Muscle of leg (tissue), 11 donors: ENCODE data around the gene MDN1. TPM values are rescaled to one million over a fixed set of nuclear protein-coding genes. Genes with fewer than 3 reads are reported as not detected.

Experiments used
- DNase-seq: peaks from one replicate; pipeline ENCODE4 v3.0.0; 2013
- H3K27ac ChIP-seq: one replicate; pipeline ENCODE4 v1.5.1; 2013; ENCODE audit warnings: mild to moderate bottlenecking, low read length, control low read depth
- H3K27me3 ChIP-seq: one replicate; pipeline ENCODE4 v1.6.1; 2013; ENCODE audit warnings: low read length; ENCODE audit not compliant: control insufficient read depth, insufficient read depth
- H3K36me3 ChIP-seq: one replicate; pipeline ENCODE4 v1.6.1; 2013; ENCODE audit warnings: low read length; ENCODE audit not compliant: control insufficient read depth, insufficient read depth
- H3K4me1 ChIP-seq: one replicate; pipeline ENCODE4 v1.6.1; 2013; ENCODE audit warnings: low read length; ENCODE audit not compliant: control insufficient read depth, insufficient read depth
- H3K4me3 ChIP-seq: one replicate; pipeline ENCODE4 v1.5.1; 2013; ENCODE audit warnings: low read length, control low read depth
- H3K9me3 ChIP-seq: replicated peaks from 2 replicates; pipeline ENCODE4 v1.6.1; 2013; ENCODE audit warnings: low read depth, low read length; ENCODE audit not compliant: control insufficient read depth
- WGBS: methylation state at CpG from one replicate; pipeline ENCODE4 v1.1.5; 2013; ENCODE audit warnings: missing lambda C conversion rate; ENCODE audit not compliant: insufficient coverage; 5-methylcytosine and 5-hydroxymethylcytosine counted together
- polyA plus RNA-seq, 8 donors: library from polyadenylated mRNA; unstranded; fragments of 120-200 nt; gene quantifications; one replicate each; pipeline versions ENCODE4 v1.2.1 to v1.2.3, GENCODE V29; 2013; ENCODE audit warnings: inconsistent platforms in 1 of 8, low replicate concordance in 1 of 8; ENCODE audit not compliant: insufficient read length in 8 of 8, insufficient read depth in 1 of 8
- total RNA-seq: library from RNA; stranded (reverse); fragments of 120-200 nt; gene quantifications from one replicate; pipeline ENCODE4 v1.2.4, GENCODE V29; 2013

MDN1 gene
- total and polyA plus RNA-seq, 9 donors: 24.4 to 32.9 (median 26.3) TPM

DNA sequence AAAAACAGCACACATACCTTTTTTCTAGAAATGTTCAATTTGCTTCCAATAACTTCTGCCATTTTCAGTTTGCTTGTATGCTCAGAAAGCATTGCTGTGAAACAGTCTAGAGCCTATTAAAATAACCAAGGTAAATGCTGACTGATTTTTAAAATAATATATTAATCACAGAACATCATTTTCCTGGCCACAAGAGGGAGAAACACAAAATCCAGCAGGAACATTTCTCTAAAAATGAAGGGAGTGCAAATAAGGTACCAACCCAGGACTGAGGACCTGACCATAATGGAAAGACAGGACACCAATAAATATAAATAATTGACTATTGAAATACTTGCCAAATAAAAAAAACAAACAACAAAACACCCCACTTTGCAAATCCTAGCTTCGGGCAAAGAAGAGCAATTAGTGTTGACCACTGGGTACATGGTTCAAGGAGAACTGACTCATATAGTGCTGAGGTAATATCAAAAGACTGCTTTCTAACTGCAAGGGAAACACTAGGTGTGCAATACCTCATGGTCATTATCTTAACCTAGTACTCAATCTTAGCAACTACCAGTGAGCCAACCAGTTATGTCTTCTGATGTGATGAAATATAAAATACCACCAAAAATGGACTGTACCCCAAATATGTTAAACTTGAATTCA is 42.9 kb downstream of the MDN1 start:
- Histone ChIP-seq H3K27ac (no peak overlapping the region), H3K9me3 (no peaks in the 10 kb centered on the region), H3K4me1 (no peaks in the 10 kb centered on the region), H3K4me3 (no peak overlapping the region), H3K36me3 (peaks cover 39% of the 10 kb centered on the region), H3K27me3 (no peaks in the 10 kb centered on the region)
- no peak for DNase-seq
- WGBS: no CpG with 5 or more reads among the region's 1 CpG

DNA sequence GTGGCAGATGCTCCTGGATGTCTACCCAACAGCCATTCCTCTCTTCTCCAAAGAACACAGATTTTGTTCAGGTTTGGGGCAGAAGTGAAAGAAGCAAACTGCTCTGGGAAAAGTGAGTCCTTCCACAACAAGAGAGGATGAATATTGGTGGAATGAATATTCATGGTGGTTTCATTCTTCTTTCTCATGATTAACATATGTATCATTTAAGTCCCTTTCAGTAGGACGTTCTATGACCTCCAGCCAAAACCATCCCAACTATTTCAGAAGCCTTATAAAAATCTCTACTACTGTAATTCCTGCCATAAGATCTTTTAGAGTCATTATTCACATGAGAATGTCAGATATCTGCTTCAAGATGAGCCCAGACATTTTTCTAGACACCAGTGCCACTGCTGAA is 44.4 kb downstream of the MDN1 start:
- Histone ChIP-seq H3K27ac (no peak overlapping the region), H3K4me3 (no peak overlapping the region), H3K27me3 (no peaks in the 10 kb centered on the region), H3K36me3 (peaks cover 51% of the 10 kb centered on the region), H3K9me3 (no peaks in the 10 kb centered on the region), H3K4me1 (no peaks in the 10 kb centered on the region)
- WGBS: no CpG with 5 or more reads among the region's 1 CpG
- DNase-seq: no peak

DNA sequence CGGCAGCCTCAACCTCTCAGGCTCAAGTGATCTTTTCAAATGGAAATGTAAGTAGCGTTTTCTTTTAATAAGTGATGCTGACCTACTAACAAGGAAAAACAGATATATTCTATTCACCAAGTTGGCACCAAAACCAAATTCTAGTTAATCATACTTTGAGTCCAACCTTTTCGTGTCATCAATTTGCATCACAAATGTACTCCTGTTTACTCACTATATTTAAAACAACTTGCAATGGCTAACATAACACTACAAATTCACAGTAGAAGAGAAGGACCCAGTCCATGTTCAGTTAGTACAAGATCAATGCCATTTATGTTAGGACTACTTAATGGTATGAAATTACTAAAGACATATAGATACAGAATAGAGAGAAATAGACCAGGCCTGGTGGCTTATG is 50.0 kb downstream of the MDN1 start:
- no peak for DNase-seq
- Histone ChIP-seq H3K36me3 (peaks cover 49% of the 10 kb centered on the region), H3K27me3 (no peaks in the 10 kb centered on the region), H3K4me3 (no peak overlapping the region), H3K4me1 (no peaks in the 10 kb centered on the region), H3K27ac (no peak overlapping the region), H3K9me3 (no peaks in the 10 kb centered on the region)
- WGBS: 100% methylated on average over 1 of the region's 3 CpGs

DNA sequence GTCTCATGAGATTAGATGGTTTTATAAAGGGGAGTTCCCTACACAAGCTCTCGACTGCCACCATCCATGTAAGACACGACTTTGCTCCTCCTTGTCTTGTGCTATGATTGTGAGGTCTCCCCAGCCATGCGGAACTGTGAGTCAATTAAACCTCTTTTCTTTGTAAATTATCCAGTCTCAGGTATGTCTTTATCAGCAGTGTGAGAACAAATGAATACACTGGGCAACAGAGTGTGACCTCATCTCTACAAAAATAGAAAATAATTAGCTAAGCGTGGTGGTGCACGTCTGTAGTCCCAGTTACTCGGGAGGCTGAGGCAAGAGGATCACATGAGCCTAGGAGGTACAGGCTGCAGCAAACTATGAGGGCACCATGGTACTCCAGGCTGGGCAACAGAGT is 51.3 kb downstream of the MDN1 start:
- H3K36me3 ChIP-seq: peaks cover 44% of the 10 kb centered on the region
- no peaks in the 10 kb centered on the region for H3K9me3 ChIP-seq
- no peak overlapping the region for H3K27ac ChIP-seq
- no peaks in the 10 kb centered on the region for H3K27me3 ChIP-seq
- H3K4me3 ChIP-seq: no peak overlapping the region
- WGBS: 89% methylated on average over 3 of the region's 6 CpGs
- H3K4me1 ChIP-seq: no peaks in the 10 kb centered on the region
- no peak for DNase-seq

DNA sequence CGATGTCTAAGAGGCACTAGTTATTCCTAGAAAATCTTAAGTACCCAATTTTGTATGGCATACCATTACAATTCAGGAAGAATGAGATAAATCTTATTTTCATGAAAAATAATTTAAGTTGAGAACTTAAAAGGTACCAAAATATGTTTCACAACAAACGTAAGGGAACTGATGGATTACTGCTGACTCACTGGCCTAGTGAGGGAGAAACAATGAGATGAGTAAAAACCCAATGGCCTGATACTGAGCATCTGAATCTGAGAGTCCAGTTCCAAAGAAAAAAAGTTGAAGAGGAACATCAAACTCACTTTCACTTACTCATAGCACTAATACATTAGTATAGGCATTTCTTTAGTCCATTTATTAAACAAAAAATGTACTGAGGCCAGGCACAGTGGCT is 56.0 kb downstream of the MDN1 start:
- H3K36me3 ChIP-seq: peaks cover 26% of the 10 kb centered on the region
- WGBS: no CpG with 5 or more reads among the region's 2 CpGs

DNA sequence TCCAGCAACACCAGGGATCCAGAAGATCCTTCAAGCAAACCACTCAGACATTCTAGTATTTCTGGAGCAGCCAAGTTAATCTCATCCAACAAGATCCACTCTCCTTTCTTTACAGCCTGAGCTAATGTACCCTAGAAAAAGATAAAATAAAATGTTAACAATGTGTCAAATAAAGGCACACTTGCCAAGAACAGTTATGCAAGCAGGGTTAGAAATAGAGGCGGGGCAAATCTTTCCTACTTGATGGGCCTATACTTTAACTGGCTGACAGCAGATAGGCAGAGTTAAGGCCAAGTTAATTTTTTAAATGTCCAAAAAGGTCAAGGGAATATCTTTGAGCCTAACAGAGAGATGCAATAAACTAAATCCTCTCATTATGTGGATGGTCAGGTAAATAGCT is 60.8 kb downstream of the MDN1 start:
- no peaks in the 10 kb centered on the region for H3K4me1 ChIP-seq
- WGBS: 100% methylated on average over 1 of the region's 1 CpG
- H3K27me3 ChIP-seq: no peaks in the 10 kb centered on the region
- no peak for DNase-seq
- H3K9me3 ChIP-seq: no peaks in the 10 kb centered on the region
- no peak overlapping the region for H3K4me3 ChIP-seq
- H3K27ac ChIP-seq: no peak overlapping the region
- peaks cover 23% of the 10 kb centered on the region for H3K36me3 ChIP-seq

More for the DNA sequence above, 56.0 kb downstream of the MDN1 start:
- Histone ChIP-seq H3K4me3 (no peak overlapping the region), H3K4me1 (no peaks in the 10 kb centered on the region), H3K27ac (no peak overlapping the region), H3K9me3 (no peaks in the 10 kb centered on the region), H3K27me3 (no peaks in the 10 kb centered on the region)
- DNase-seq: no peak

DNA sequence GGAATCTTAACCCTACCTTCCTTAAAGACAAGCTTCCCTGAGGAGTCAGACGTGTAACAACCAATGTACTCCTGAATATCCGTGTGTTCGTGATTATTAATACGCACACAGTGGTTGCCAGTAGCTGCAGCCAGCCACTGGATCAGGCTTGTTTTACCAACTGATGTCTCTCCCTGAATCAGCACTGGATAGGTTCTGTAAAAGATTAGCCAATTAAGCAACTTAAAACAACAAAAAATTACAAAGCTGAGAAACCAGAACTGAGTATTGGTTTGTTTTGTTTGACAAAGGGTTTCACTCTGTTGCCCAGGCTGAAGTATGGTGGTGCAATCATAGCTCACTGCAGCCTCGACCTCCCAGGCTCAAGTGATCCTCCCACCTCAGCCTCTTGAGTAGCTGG is 69.3 kb downstream of the MDN1 start:
- H3K36me3 ChIP-seq: peaks cover 49% of the 10 kb centered on the region
- 83% methylated on average over 4 of the region's 5 CpGs for WGBS

DNA sequence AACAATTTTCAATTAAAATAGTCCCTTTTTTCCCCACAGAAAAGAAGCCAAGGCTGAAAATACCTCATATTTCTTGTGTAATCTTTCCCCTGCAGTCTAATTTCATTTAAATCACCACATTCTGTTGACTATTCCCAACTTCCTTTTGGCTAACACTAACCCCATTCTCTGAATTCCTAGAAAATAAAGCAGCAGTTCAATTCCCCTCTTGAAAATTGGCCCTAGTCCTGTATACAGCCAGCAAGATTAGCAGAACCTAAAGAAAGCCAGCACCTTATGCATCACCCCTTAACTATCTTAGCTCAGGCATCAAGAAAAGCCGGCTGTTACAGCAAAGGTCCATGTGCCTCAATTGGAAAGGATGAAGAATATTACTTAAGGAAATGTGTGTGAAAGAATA is 69.7 kb downstream of the MDN1 start:
- H3K36me3 ChIP-seq: peaks cover 53% of the 10 kb centered on the region
- H3K27ac ChIP-seq: no peak overlapping the region
- H3K27me3 ChIP-seq: no peaks in the 10 kb centered on the region
- no peaks in the 10 kb centered on the region for H3K9me3 ChIP-seq
- no peaks in the 10 kb centered on the region for H3K4me1 ChIP-seq
- no CpG with 5 or more reads among the region's 1 CpG for WGBS
- no peak for DNase-seq
- H3K4me3 ChIP-seq: no peak overlapping the region

More for the DNA sequence above, 69.3 kb downstream of the MDN1 start:
- DNase-seq: no peak
- Histone ChIP-seq H3K4me1 (no peaks in the 10 kb centered on the region), H3K27me3 (no peaks in the 10 kb centered on the region), H3K4me3 (no peak overlapping the region), H3K9me3 (no peaks in the 10 kb centered on the region), H3K27ac (no peak overlapping the region)

DNA sequence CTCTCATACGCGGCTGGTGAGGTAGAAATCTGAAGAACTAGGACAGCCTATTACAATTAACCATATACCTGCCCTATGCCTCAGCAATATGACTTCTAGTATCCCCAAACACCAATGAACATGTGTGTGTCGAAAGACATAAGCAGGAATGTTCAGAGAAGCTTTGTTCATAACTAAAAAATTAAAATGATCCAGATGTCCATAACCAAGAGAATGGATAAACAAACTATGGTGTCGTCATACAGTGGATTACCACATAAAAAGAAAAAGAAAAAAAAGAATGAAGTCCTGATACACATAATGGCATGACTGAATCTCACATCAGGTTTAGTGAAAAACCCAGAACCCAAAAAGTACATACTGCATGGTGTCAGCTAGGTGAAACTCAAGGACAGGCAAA is 73.9 kb downstream of the MDN1 start:
- DNase-seq: no peak
- no peak overlapping the region for H3K27ac ChIP-seq
- no CpG with 5 or more reads among the region's 4 CpGs for whole genome bisulfite sequencing
- no peaks in the 10 kb centered on the region for H3K4me1 ChIP-seq
- no peaks in the 10 kb centered on the region for H3K9me3 ChIP-seq
- no peaks in the 10 kb centered on the region for H3K27me3 ChIP-seq
- no peak overlapping the region for H3K4me3 ChIP-seq
- H3K36me3 ChIP-seq: peaks cover 55% of the 10 kb centered on the region

DNA sequence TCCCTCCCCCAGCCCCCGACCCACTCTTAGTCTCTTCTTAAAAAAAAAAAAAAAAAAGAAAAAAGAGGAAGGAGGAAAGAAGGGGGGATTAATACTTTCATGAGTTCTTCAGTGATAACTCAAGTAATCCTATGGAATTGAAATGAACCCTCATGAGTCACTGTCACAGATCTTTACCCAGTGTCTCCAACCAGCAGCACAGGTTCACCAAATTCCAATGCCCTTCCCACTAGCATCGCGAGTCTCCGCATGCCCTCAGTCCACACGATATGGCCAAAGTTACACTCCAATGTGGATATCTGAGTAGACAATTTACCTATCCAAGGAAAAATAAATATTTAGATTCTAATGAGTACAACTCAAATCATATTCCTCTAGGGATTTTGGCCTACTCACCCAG is 74.5 kb downstream of the MDN1 start:
- no peak for DNase-seq
- Histone ChIP-seq H3K27ac (no peak overlapping the region), H3K4me1 (no peaks in the 10 kb centered on the region), H3K4me3 (no peak overlapping the region), H3K27me3 (no peaks in the 10 kb centered on the region), H3K36me3 (peaks cover 49% of the 10 kb centered on the region), H3K9me3 (no peaks in the 10 kb centered on the region)
- no CpG with 5 or more reads among the region's 5 CpGs for WGBS

DNA sequence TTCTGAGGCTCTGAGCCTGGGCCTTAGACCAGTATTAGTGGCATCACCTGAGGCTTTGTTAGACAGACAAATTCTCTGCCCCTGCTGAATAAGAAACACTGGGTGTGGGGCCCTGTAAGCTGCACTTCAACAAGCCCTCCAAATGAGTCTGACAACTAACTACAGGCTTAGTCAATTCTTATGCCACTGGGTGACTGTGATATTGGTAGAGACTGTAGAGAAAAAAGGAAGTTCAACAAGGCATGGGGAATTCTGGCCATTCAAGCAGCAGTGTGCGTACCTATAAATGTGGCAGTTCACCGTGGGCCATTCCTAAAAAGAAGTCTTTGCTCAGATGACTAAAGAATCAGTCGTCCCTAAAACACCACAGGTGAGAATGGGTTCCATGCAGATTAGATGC is 82.7 kb downstream of the MDN1 start:
- no peaks in the 10 kb centered on the region for H3K4me1 ChIP-seq
- 100% methylated on average over 1 of the region's 3 CpGs for WGBS
- no peaks in the 10 kb centered on the region for H3K27me3 ChIP-seq
- no peaks in the 10 kb centered on the region for H3K9me3 ChIP-seq
- no peak overlapping the region for H3K27ac ChIP-seq
- DNase-seq: no peak
- H3K4me3 ChIP-seq: no peak overlapping the region
- H3K36me3 ChIP-seq: peaks cover 38% of the 10 kb centered on the region
